ENCODE results near the gene SEC62. TPM values are rescaled to one million over a fixed set of nuclear protein-coding genes. Genes with fewer than 3 reads are reported as not detected.

The SEC62 gene
- polyA plus RNA-seq, 1 experiment = 45.7 TPM

DNA sequence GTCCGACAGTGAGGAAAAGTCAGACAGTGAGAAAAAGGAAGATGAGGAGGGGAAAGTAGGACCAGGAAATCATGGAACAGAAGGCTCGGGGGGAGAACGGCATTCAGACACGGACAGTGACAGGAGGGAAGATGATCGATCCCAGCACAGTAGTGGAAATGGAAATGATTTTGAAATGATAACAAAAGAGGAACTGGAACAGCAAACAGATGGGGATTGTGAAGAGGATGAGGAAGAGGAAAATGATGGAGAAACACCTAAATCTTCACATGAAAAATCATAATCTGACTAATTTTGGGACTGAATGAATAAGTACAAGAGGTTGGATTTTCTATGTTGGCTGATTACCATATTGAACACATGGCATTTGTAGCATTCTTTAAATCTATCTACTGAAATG is 26.2 kb downstream of the SEC62 start:
- ChIA-PET CTCF (no interaction called here), POLR2A (no interaction called here)
- TF ChIP-seq, protein P1, sequence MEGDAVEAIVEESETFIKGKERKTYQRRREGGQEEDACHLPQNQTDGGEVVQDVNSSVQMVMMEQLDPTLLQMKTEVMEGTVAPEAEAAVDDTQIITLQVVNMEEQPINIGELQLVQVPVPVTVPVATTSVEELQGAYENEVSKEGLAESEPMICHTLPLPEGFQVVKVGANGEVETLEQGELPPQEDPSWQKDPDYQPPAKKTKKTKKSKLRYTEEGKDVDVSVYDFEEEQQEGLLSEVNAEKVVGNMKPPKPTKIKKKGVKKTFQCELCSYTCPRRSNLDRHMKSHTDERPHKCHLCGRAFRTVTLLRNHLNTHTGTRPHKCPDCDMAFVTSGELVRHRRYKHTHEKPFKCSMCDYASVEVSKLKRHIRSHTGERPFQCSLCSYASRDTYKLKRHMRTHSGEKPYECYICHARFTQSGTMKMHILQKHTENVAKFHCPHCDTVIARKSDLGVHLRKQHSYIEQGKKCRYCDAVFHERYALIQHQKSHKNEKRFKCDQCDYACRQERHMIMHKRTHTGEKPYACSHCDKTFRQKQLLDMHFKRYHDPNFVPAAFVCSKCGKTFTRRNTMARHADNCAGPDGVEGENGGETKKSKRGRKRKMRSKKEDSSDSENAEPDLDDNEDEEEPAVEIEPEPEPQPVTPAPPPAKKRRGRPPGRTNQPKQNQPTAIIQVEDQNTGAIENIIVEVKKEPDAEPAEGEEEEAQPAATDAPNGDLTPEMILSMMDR (IDR thresholded peaks at IDR 0.05; ENCODE audit: insufficient read depth, low read depth, low read length) = no peak
- no peak overlapping the region for H3K4me3 ChIP-seq (ENCODE audit: low read depth, low read length)
- no peak for DNase-seq (ENCODE audit: low read depth)
- H3K36me3 ChIP-seq (ENCODE audit: control insufficient read depth, insufficient read depth, low read length) = peaks cover 3% of the 10 kb centered on the region
- no peaks in the 10 kb centered on the region for H3K27me3 ChIP-seq (ENCODE audit: control insufficient read depth, insufficient read depth, low read length)

- H3K27me3 ChIP-seq (ENCODE audit: control insufficient read depth, insufficient read depth, low read length) = no peaks in the 10 kb centered on the region
- H3K4me3 ChIP-seq (ENCODE audit: low read depth, low read length) = no peak overlapping the region
- ChIA-PET CTCF (no interaction called here), POLR2A (no interaction called here)
- TF ChIP-seq, protein P1 (IDR thresholded peaks at IDR 0.05; ENCODE audit: insufficient read depth, low read depth, low read length) = no peak
- H3K36me3 ChIP-seq (ENCODE audit: control insufficient read depth, insufficient read depth, low read length) = peaks cover 3% of the 10 kb centered on the region
- no peak for DNase-seq (ENCODE audit: low read depth)
Measured at GRCh38 chr3:169993761-169994160, 27.2 kb downstream of the SEC62 start.

- no peak for DNase-seq (ENCODE audit: low read depth)
- H3K27me3 ChIP-seq (ENCODE audit: control insufficient read depth, insufficient read depth, low read length) = no peaks in the 10 kb centered on the region
- TF ChIP-seq, protein P1 (IDR thresholded peaks at IDR 0.05; ENCODE audit: insufficient read depth, low read depth, low read length) = no peak
- no peak overlapping the region for H3K4me3 ChIP-seq (ENCODE audit: low read depth, low read length)
- ChIA-PET CTCF (no interaction called here), POLR2A (interaction anchor here (0.5 kb wide), 1 partner anchor 52 kb away, joined by 6 read pairs; no protein-coding TSS in a partner anchor)
- peaks cover 3% of the 10 kb centered on the region for H3K36me3 ChIP-seq (ENCODE audit: control insufficient read depth, insufficient read depth, low read length)
Measured at GRCh38 chr3:169996063-169996462, 29.5 kb downstream of the SEC62 start.

DNA sequence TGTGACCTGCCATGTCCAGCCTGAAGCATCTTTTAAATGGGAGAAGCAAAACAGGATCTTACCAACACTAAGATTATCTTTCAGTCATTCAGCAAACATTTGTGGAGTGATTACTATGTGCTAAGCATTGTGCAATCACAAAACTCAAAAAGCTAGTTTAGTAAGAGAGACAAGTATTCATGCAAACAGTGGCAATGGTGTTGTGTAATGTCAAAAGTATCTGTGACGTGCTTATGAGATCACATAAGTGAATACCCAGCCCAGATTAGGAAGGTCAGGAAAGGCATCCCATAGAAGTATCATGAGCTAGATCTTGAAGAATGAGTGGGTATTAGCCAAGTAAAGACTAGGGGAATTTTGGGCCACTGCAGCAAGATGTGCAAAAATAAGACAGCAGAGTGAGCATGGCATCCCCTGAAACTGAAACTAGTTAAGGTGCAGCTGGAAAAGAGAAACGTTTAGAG is 32.1 kb downstream of the SEC62 start:
- Histone ChIP-seq H3K36me3 (ENCODE audit: control insufficient read depth, insufficient read depth, low read length) (no peaks in the 10 kb centered on the region), H3K27me3 (ENCODE audit: control insufficient read depth, insufficient read depth, low read length) (no peaks in the 10 kb centered on the region), H3K4me3 (ENCODE audit: low read depth, low read length) (no peak overlapping the region)
- ChIA-PET CTCF (no interaction called here), POLR2A (interaction anchor here (0.6 kb wide), 1 partner anchor 1197 kb away, joined by 5 read pairs; no protein-coding TSS in a partner anchor)
- DNase-seq (ENCODE audit: low read depth) = peak; percentile 68
- TF ChIP-seq, protein P1 (IDR thresholded peaks at IDR 0.05; ENCODE audit: insufficient read depth, low read depth, low read length) = no peak

DNA sequence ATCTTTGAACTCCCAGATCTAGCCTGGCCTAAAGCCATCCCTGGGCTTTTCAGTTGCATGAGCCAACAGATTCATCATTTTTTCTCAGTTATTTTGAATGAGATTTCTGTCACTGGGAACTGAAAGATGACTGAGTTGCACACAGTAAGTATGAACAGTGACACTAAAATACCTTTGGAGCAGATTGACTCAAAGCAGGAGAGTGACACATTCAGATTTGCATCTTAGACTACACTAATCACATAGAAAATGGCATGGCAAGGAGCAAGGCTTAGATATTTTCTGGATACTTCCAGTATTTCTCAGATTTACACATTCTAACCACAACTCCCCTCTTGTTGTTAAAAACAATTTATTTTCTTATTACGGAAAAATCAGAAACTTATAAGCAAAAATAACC is 32.8 kb downstream of the SEC62 start:
- POLR2A ChIA-PET = no interaction called here
- Histone ChIP-seq H3K27me3 (ENCODE audit: control insufficient read depth, insufficient read depth, low read length) (no peaks in the 10 kb centered on the region), H3K4me3 (ENCODE audit: low read depth, low read length) (no peak overlapping the region), H3K36me3 (ENCODE audit: control insufficient read depth, insufficient read depth, low read length) (no peaks in the 10 kb centered on the region)
- TF ChIP-seq, protein P1 (IDR thresholded peaks at IDR 0.05; ENCODE audit: insufficient read depth, low read depth, low read length) = no peak
- DNase-seq (ENCODE audit: low read depth) = no peak
- CTCF ChIA-PET = no interaction called here

Data from BJ (cell line).